LNCAP (cell line): ENCODE measurements around the gene AUH.

ENCODE experiments used
- CTCF ChIP-seq: fragments of 450-650 bp; IDR thresholded peaks from 2 replicates; pipeline ENCODE4 v1.5.1; 2017; ENCODE audit warnings: mild to moderate bottlenecking

Gene AUH

GRCh38 chr9:91359083-91359482 is 2.6 kb downstream of the AUH start:
- no peak for TF ChIP-seq CTCF

- no peak for TF ChIP-seq CTCF
Measured at GRCh38 chr9:91354881-91355280, 6.8 kb downstream of the AUH start.

GRCh38 chr9:91349115-91349555 is 12.6 kb downstream of the AUH start:
- TF ChIP-seq CTCF, result no peak

- no peak for TF ChIP-seq CTCF
Measured at GRCh38 chr9:91348191-91348807, 13.4 kb downstream of the AUH start.

- no peak for TF ChIP-seq CTCF
Measured at GRCh38 chr9:91347377-91347776, 14.3 kb downstream of the AUH start.

GRCh38 chr9:91346644-91347043 is 15.1 kb downstream of the AUH start:
- TF ChIP-seq CTCF, result no peak

- no peak for TF ChIP-seq CTCF
Measured at GRCh38 chr9:91345978-91346377, 15.7 kb downstream of the AUH start.

GRCh38 chr9:91342575-91342974 is 19.1 kb downstream of the AUH start:
- no peak for TF ChIP-seq CTCF
